NCI-H187 (cell line): ENCODE data around the gene MAP1A.
"Not testable (repeated sequence)": the region's sequence is repeated elsewhere in the genome, so short reads cannot be mapped to it uniquely, and the experiment has no call there.

Source experiments
- DNase-seq, 2 experiments: peaks; one replicate each; lab custom pipeline; 2025; lab: John Stamatoyannopoulos, UW

The MAP1A gene

GRCh38 chr15:43529587-43530345 lies 12.4 kb downstream of the MAP1A start:
- DNase-seq, result no peak

- no peak for DNase-seq
These were observed 13.7 kb downstream of the MAP1A start for GRCh38 chr15:43531018-43531670.

GRCh38 chr15:43532826-43533225 lies 15.4 kb downstream of the MAP1A start:
- DNase-seq, result not testable (repeated sequence)

- DNase-seq, result no peak
These were observed 17.5 kb downstream of the MAP1A start for GRCh38 chr15:43534897-43535296.

- no peak for DNase-seq
These were observed 20.7 kb downstream of the MAP1A start for GRCh38 chr15:43538091-43538490.

GRCh38 chr15:43541785-43542184 lies 24.4 kb downstream of the MAP1A start:
- DNase-seq, result no peak

- DNase-seq, result no peak
These were observed 26.9 kb downstream of the MAP1A start for GRCh38 chr15:43544266-43544665.

GRCh38 chr15:43545426-43545825 lies 28.0 kb downstream of the MAP1A start:
- DNase-seq, result no peak

GRCh38 chr15:43547539-43547938 lies 30.1 kb downstream of the MAP1A start:
- no peak for DNase-seq

- DNase-seq, result no peak
These were observed 33.3 kb downstream of the MAP1A start for GRCh38 chr15:43550527-43551363.

GRCh38 chr15:43552256-43552655 lies 34.8 kb downstream of the MAP1A start:
- DNase-seq, result no peak

GRCh38 chr15:43552986-43553385 lies 35.6 kb downstream of the MAP1A start:
- DNase-seq, result no peak

- not testable (repeated sequence) for DNase-seq
These were observed 45.3 kb downstream of the MAP1A start for GRCh38 chr15:43562753-43563152.

GRCh38 chr15:43563793-43564192 lies 46.4 kb downstream of the MAP1A start:
- DNase-seq, result not testable (repeated sequence)

- not testable (repeated sequence) for DNase-seq
These were observed 49.2 kb downstream of the MAP1A start for GRCh38 chr15:43566615-43567014.

- DNase-seq, result not testable (repeated sequence)
These were observed 57.2 kb downstream of the MAP1A start for GRCh38 chr15:43574607-43575006.
